Measurements from ENCODE around the gene AMELY.
"Not testable (repeated sequence)": the region's sequence is repeated elsewhere in the genome, so short reads cannot be mapped to it uniquely, and the experiment has no call there.

AMELY gene

DNA sequence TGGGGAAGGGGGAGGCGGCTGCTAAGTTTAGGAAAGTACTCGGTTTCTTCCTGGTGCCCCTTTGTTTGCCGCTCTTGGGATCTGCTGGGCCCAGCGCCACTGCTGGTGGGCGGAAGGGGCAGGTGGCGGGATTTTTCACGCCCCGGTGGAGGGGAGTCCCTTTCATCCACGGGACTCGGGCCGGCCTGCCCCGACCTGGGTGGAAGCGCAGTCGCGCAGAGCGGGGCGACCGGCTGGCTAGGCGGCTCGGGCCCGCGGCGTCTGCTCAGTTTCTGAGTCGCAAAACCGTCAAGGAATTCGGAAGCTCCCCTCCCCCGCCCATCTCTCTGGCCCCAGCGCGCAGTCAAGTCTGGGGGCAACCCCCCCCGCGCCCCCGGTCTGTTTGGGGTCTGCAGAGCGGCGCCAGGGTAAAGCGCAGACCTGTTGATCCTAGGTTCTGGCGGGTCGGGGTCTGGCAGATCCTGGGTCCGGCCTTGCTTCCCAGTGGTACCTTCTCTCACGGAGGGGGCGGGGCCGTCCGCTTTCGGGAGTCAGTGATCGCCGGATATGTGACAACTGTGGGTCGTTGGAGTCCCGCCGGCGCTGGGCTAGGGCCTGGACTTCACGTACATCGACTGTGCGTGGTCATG, at the start of gene AMELY:
AMELY (minus strand) TSS at position 500 of the 629 bp plus-strand sequence. CDS start 39,144 bp downstream, outside the sequence.
- no peak for DNase-seq

- no peak for DNase-seq
Observed at GRCh38 chrY:6949947-6950346, 38.4 kb upstream of the AMELY start.

DNA sequence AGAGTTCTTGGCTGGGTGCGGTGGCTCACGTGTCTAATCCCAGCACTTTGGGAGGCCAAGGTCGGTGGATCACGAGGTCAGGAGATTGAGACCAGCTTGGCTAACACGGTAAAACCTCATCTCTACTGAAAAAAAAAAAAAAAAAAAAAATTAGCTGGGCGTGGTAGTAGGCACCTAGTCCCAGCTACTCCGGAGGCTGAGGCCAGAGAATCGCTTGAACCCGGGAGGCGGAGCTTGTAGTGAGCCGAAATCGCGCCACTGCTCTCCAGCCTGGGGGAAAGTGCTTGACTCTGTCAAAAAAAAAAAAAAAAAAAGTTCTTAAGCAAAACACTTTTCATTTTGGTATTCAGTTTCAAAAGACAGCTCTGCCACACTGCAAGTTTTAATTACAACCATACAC, 36.8 kb upstream of the AMELY start:
- no peak for DNase-seq

- no peak for DNase-seq
Observed at GRCh38 chrY:6947695-6948094, 36.1 kb upstream of the AMELY start.

DNA sequence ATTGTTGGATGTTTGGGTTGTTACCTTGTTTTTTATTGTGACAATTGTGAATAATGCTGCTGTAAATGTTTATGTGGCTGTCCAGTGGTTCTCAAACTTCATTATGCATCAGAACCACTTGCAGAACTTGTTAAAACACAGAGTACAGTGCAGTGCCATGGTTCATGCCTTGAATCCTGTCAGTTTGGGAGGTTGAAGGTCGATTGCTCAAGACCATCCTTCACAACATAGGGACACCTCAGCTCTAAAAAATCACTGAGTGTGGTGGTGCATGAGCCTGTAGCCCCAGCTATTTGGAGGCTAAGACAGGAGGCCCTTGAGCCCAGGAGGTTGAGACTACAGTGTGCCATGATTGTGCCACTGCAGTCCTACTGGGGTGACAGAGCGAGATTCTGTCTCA, 23.9 kb upstream of the AMELY start:
- DNase-seq: no peak

GRCh38 chrY:6931779-6932396, 20.3 kb upstream of the AMELY start:
- no peak for DNase-seq

DNA sequence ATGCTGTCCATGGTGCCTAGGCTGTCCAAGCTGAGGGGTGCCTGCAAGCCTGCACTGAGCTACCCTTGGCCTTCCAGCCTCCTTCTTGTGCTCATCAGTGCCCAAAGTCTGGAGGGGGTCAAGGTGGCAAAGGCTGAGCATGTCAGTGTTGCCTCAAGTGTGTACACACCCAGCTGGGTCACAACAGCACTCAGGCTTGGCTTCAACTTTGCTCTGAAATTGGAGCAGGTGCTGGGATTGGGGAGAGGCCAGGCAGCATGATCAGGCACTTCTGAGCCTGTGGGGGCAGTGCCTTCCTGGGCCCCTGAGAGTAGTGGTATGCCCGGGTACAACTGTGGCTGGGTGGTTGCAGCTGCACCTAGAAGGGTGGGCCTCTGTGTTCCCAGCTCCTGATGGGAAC, 17.7 kb upstream of the AMELY start:
- DNase-seq: no peak

GRCh38 chrY:6928265-6928664, 16.7 kb upstream of the AMELY start:
- no peak for DNase-seq

- DNase-seq: no peak
Observed at GRCh38 chrY:6921061-6921460, 9.5 kb upstream of the AMELY start.

DNA sequence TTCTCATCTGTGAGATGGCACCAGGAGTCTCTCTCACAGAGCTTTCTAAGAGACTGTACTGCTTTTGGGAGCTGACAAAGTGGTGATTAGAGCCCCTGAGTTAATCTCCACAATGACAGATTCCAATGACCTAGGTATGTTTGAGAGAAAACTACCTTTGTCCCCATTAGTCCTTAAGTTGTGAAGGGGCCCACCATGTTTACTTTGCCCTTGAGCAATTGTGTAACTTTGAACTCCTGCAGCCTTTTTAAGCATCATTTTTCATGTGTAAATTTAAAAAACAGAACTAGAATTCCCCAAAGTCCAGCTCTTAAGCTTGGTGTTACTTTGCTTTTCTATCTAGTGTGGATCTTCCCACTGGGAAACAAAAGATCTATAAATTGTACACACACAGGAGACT, 1.8 kb upstream of the AMELY start:
- no peak for DNase-seq

DNA sequence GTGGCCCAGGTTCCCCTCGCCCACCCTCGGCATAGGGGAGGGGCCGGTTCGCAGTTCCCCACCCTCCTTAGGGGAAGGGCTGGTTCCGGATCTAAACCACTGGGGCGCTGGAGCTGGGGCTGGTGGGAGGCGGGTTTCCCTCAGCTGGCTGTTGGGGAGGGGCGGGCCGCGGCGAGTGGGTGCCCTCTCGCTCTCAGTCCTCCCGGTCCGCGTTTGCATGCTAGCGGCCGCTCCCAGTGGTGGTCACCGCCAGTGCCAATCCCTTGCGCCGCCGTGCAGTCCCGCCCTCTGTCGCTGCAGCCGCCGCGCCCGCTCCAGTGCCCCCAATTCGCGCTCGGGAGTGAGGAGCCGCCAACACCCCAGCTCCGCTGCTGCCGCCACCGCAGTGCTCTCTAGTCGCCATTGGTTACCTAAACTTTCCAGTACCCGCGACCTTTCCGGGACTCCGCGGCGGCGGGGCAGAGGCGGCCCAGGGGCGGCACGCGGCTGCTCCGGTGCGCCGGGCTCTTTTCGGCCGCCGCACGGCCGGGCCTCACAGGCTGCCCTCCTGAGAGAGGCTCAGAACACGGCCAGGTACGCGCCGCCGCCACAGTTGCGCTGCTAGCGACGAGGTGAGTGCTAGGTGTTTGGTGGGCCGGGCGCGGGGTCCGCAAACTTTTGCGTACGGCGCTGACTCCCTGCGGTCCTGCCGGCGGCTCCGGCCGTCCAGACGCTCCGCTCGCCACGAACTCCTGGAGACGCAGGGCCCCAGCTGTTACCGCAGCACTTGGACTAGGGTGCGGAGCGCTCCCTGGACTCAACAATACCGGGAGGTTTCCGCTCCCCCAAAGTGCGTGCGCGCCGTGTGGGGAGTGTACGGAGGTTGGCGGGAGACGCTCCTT, 940 bp downstream of the AMELY start, which contains the start of gene TBL1Y:
TBL1Y (plus strand) TSS at position 326 of the 881 bp plus-strand sequence. CDS start 114,388 bp downstream, outside the sequence.
- DNase-seq: no peak

GRCh38 chrY:6909856-6910255, 1.7 kb downstream of the AMELY start:
- no peak for DNase-seq

GRCh38 chrY:6909118-6909521, 2.4 kb downstream of the AMELY start:
- DNase-seq: no peak

DNA sequence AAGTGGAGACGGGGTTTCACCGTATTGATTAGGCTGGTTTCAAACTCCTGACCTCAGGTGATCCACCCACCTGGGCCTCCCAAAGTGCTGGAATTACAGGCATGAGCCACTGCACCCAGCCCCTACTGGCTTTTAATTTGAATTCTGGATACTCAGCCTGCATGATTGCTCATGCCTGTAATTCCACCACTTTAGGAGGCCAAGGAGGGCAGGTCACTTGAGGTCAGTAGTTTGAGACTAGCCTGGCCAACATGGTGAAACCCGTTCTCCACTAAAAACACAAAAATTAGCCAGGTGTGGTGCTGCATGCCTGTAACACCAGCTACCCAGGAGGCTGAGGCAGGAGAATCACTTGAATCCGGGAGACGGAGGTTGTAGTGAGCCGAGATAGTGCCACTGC, 3.5 kb downstream of the AMELY start:
- not testable (repeated sequence) for DNase-seq

DNA sequence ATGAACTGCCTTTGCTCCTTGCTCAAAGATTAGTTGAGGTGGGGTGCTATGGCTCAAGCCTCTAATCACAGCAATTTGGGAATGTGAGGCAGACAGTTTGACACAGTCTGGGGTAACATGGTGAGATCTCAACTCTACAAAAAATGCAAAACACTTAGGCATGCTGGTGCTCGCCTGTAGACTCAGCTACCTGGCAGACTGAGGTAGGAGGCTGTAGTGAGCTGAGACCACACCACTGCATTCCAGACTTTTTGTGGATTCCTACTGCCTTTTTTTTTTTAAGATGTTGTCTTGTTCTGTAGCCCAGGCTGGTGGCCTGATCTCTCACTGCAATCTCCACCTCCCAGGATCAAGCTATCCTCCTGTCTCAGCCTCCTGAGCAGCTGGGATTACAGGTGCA, 4.0 kb downstream of the AMELY start:
- no peak for DNase-seq

GRCh38 chrY:6902116-6902515, 9.4 kb downstream of the AMELY start:
- not testable (repeated sequence) for DNase-seq

DNA sequence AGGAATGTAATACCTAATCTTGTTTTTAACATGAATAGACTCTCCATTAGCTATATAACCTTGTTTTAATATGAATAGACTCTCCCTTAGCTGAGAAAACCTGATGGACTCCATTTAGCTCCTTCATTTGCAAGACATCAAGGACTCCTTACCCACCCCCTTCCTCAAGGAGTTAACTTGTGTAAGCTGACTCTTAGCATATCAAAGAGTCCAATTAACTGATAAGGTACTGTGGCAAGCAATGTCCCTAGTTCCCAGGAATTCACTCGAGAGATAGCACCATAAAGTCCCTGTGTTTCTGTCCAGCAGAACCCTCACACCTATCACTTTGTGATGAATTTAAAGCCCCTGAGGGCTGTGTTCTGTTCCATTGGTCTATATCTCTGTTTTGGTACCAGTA, 16.3 kb downstream of the AMELY start:
- no peak for DNase-seq

- DNase-seq: no peak
Observed at GRCh38 chrY:6894496-6894895, 17.1 kb downstream of the AMELY start.

GRCh38 chrY:6849384-6849783, 62.2 kb downstream of the AMELY start:
- no peak for DNase-seq

- DNase-seq: not testable (repeated sequence)
Observed at GRCh38 chrY:6842650-6843049, 68.9 kb downstream of the AMELY start.

Data from cerebellar nuclear complex (tissue), 1 donor.